ENCODE results near the gene SLC25A17.
"Not testable (repeated sequence)": the region's sequence is repeated elsewhere in the genome, so short reads cannot be mapped to it uniquely, and the experiment has no call there.

The SLC25A17 gene

GRCh38 chr22:40818747-40819598 lies at the start of gene SLC25A17:
SLC25A17 (minus strand) TSS chr22:40819346; CDS start chr22:40819248, 98 bp downstream.
- peak; percentile 67 for DNase-seq

DNA sequence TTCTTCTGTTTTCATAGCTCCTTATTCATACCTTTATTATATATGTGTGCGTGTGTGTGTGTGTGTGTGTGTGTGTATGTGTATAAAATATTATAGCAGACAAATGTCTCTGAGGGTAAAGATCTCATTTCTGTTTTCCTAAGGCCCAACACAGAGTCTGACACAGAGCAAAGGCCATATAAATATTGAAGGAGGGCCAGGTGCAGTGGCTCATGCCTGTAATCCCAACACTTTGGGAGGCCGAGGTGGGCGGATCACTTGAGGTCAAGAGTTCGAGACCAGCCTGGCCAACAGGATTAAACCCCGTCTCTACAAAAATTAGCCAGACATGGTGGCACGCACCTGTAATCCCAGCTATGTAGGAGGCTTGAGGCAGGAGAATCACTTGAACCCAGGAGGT lies 49.2 kb upstream of the SLC25A17 start:
- not testable (repeated sequence) for DNase-seq

DNA sequence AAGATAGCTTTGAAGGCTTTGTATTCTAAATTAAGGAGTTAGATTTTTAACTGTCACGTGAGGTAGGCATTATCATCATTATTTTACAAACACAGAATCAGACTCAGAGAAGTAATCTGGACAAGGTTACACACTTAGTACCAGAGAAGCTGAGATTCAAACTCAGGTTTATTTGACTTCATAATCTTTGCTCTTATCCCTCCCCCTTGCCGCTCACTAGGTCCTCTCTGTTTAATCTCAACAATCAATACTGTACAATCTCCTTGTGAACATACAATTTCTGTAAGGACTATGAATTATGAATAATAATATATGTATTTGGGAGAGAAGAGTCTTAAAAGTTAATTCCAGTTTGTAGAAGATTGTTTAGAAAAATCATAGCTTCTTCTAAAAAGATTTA lies 48.0 kb upstream of the SLC25A17 start:
- no peak for DNase-seq

DNA sequence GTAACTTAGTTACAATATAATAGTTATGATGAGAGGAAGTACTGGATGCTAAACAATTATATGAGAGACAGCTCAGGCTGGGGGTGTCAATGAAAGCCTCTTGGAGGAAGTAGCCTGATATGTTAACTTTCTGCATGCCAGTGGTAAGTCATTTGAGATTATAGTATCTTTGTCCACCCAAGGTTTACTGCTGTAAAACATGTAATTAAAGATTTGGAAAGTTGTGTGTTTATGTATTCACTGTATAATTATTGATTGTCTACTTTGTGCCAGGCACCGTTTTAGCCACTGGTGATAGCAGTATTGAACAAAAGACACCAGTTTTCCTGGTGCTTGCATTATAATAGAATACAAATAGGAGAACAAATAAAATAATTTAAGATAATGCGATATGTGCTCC lies 43.4 kb upstream of the SLC25A17 start:
- DNase-seq, result no peak

- DNase-seq, result no peak
Measured at GRCh38 chr22:40862013-40862412, 42.9 kb upstream of the SLC25A17 start, which contains the start of gene DNAJB7. DNAJB7 (minus strand) TSS chr22:40862113; CDS start chr22:40861994, 119 bp downstream.

DNA sequence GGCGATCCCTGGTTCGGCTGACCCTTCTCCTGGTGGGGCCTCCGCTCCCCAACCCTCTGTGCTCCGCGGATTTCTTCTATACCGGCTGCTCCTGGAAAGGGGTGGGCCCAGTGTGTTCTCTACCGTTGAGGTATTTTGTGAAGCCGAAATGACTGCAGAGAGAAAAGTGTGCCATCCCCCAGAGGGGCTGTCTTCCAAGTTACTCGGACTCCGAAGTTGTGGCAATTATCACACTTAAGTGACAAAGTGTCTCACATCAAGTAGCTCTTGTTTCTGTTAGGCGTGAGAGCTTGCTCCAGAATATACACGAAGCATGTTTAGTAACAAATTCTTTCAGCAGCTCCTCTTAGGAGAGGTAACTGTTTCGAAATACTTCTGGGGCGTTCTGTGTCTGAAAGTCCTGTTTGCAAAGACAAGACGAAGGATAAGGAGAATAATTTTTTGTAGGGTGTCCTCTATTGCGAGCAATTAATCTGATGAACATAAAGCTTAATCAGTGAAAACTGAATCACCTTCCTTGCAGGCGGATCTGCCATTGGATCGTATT lies 38.2 kb upstream of the SLC25A17 start:
- DNase-seq, result no peak

DNA sequence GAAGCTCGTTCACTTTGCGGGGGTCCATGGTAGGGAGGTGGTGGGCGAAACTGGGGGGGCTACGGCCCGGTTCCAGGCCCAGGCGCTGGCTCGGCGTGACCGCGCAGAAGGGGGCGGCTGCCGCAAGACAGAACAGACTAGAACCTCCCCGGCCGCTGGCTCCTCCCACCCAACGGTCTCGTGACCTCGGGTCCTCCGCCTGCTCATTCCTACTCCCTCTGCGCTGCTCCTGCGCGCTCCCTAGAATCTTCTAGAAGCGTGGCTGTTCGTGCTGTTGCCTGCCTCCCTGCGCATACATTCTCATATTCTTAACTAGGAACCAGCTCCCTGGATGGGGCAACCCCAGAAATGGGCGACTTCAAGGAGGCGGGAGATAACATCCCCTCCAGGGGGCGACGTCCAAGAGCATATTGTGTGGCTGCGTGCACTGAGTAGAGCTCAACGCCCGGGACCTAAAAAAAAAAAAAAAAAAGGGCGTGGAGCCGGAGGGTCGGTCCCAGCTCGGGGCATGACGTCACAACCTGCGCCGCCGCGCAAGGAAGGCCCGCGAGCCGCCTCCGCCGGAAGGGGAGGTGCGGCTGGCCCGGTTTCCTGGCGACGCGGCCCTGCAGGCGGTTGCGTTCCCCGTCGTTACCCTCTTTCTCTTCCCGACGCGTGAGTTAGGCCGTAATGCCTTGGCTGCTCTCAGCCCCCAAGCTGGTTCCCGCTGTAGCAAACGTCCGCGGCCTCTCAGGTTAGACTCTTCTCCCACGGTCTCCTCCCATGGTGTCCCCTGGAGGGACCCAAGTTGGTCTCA lies 37.6 kb upstream of the SLC25A17 start, which contains the start of the genes ST13 and XPNPEP3:
ST13 (minus strand) TSS at position 127 of the 796 bp plus-strand sequence; CDS start at position 28, 99 bp downstream.
XPNPEP3 (plus strand) TSS at position 636 of the 796 bp plus-strand sequence; CDS start at position 670, 34 bp downstream.
- peak; percentile 98 for DNase-seq

- peak; percentile 2 for DNase-seq
Measured at GRCh38 chr22:40855979-40856512, 36.9 kb upstream of the SLC25A17 start.

DNA sequence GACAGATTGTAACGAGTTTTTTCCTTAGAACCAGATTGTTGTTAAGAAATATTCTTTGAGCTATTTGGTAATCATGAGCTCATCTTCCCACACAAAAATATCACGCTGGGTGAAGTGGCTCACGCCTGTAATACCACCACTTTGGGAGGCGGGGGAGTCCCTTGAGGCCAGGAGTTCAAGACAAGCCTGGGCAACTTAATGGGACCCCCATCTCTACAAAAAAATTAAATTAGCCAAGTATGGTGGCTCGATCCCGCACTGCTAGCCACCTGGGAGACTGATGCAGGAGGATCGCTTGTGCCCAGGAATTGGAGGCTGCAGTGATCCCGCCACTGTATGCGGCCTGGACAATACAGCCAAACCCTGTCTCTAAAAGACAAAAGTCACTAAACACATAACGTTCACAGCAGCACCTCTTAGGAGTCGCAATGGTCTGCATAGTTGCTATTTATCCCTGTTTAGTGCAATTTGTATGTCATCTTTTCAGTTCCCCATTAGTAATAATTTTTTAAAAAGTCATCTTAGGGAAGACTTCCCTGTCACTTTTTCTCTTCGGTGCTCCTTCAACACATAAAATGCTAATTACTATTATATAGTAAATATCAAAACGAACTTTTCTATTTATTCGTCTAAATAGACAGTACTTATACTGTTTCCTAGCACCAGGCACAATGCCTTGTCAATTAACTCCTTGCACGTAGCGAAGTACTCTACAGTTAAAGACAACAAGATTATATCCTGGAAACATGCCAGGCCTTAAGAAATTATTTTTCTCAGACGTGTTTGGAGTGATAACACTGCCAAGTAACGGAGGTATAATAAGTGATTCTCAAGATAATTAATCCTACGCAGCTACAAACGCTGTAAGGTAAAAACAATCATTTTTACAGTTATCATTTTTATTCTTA lies 36.2 kb upstream of the SLC25A17 start:
- DNase-seq, result no peak

DNA sequence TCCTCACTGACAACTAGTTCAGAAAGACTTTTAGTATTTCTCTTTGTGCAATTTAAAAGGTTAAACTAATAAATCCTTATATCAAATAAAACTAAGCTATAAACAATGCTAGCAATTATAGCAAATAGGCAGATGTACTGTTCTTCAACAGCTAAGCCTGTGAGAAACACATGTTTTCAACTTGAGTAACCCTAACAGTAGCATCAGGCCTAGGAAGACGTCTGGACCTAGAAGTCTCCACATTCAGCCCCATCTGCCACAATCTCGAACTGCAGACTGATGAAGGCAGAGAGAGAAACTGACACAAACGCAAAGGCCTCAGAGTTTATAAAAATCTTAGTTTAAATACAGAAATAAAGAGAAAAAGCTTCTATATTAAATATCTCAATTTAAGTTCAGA lies 34.8 kb upstream of the SLC25A17 start:
- no peak for DNase-seq

DNA sequence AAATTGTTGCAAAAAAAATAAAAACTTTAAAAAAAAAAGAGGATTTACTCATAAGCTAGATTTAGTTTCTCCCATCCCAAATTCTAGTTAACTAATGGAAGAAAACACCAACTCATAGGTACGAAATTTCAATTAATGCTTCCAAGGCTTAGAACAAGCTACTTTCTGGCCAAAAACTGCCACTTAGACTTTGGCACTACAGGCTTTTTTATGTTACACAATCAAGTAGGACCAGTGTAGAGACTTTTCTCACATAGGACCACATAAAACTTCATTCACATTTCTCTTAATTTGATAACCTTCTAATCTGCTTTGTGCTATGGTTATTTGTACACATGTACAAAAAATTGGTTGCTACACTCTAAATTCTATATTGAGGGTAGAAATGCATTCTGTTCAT lies 34.2 kb upstream of the SLC25A17 start:
- no peak for DNase-seq

- DNase-seq, result not testable (repeated sequence)
Measured at GRCh38 chr22:40845816-40846215, 26.7 kb upstream of the SLC25A17 start.

GRCh38 chr22:40844951-40845350 lies 25.8 kb upstream of the SLC25A17 start:
- no peak for DNase-seq

GRCh38 chr22:40838486-40838885 lies 19.3 kb upstream of the SLC25A17 start:
- no peak for DNase-seq

GRCh38 chr22:40834619-40835018 lies 15.5 kb upstream of the SLC25A17 start:
- no peak for DNase-seq

DNA sequence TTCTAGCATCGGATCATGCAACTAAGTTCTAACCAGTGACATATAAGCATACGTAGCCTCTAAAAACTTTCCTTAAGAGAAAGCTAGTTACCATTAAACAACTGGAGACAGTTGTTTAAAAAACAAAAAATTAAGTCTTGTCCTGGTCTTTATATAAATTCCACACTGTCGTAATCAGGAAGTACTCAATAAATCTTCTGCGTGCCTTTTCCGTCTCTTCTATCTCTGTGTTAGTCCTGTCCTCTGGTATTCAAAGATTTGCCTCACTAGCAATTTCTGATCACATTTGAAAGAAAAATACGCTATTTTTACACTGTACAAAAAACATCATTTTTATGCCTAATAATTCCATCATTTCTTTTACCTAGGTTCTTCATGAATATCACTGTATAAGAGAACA lies 10.0 kb upstream of the SLC25A17 start:
- no peak for DNase-seq

DNA sequence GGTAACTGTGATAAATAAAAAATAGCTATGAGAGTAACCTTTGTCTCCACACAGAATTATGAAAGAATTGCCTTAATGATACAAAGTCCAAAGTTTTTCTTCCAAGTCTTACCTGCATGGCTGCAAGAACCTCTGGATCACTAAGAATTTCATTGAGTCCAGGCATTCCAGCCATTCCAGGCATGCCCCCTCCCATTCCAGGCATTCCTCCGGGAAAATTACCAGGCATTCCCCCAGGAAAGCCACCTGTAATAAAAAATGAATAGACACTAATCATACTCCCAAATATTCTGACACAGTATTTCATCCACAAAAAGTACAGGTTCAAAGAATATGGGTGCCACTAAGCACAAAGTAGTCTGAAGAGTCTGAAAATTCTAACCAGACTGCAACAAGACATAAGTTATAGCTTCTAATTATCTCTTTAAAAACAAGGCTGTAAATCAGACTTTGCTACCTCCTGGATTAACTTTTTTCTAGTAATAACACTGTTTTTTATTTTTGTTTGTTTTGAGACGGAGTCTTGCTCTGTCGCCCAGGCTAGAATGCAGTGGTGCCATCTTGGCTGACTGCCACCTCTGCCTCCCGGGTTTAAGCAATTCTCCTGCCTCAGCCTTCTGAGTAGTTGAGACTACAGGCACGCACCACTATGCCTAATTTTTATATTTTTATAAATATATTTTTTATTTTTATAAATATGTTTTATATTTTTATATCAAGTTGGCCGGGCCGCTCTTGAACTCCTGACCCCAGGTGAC lies 8.0 kb upstream of the SLC25A17 start:
- DNase-seq, result no peak

- not testable (repeated sequence) for DNase-seq
Measured at GRCh38 chr22:40826292-40826691, 7.1 kb upstream of the SLC25A17 start.

DNA sequence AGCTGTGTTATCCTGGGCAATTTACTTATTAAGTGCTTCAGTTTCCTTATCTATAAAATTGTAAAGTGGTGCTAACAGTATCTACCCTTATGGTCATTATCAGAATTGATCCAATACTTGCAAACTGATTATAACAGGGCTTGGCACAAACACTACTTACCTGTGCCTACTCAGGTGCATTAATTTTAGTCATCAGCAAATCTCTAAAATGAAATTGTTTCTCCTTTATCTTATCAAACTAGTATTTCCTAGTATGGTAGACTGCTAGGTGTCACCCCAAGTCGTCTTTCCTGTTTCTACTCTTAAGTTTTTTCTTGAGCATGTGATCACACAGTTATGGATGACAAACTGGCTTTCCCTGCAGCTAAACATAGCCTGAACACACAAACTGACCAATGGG lies 4.3 kb upstream of the SLC25A17 start:
- DNase-seq, result no peak

DNA sequence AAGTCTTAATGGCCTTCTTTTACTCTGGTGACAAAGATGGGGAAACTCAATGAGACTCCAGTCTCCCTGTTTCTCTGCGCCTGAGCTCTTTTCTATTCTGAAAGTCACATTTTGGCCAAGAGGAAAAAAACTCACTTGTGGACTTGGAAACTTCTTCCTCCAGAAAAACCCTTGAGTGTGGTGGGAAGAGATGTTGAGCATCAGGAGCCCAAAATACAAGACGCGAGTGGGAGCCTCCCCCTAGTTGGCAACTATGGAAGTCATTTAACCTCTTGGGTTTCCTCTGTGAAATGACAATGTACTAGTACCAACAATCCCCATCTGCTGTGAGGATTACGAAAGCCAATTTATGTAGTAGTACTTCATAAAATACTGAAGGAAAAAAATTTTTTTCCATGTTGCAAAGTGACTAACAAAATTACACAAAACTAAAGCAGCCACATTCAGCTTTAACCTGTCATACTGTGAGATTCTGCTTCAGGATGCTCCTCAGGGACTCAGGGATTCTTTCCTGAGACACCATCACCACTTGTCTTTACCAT lies 524 bp upstream of the SLC25A17 start:
- peak; percentile 54 for DNase-seq

All from NCI-H1694 (cell line).